Stomach smooth muscle (tissue), 2 donors: ENCODE measurements around the gene OR2T8.

Experiments
- H3K27ac ChIP-seq: one replicate; pipeline ENCODE4 v1.7.0; 2013; ENCODE audit warnings: mild to moderate bottlenecking, low read length, inconsistent platforms
- H3K27me3 ChIP-seq, 2 donors: one replicate each; pipeline ENCODE4 v1.7.0; 2013; ENCODE audit warnings: low read length in 2 of 2; ENCODE audit not compliant: insufficient read depth in 2 of 2, control insufficient read depth in 1 of 2
- H3K36me3 ChIP-seq, 2 donors: one replicate each; pipeline ENCODE4 v1.7.0; 2013; ENCODE audit warnings: low read length in 2 of 2; ENCODE audit not compliant: control insufficient read depth in 2 of 2, insufficient read depth in 2 of 2
- H3K4me1 ChIP-seq: one replicate; pipeline ENCODE4 v1.7.0; 2013; ENCODE audit warnings: low read length; ENCODE audit not compliant: control insufficient read depth, insufficient read depth
- H3K4me3 ChIP-seq, 2 donors: one replicate each; pipeline ENCODE4 v1.7.0; 2013; ENCODE audit warnings: low read length in 2 of 2
- H3K9ac ChIP-seq, 2 donors: one replicate each; pipeline ENCODE4 v1.7.0; 2013; ENCODE audit warnings: low read length in 2 of 2, mild to moderate bottlenecking in 1 of 2
- H3K9me3 ChIP-seq, 2 donors: one replicate each; pipeline ENCODE4 v1.7.0; 2013; ENCODE audit warnings: low read length in 2 of 2; ENCODE audit not compliant: control insufficient read depth in 2 of 2
- donor health status: healthy.
- donor health status: Pancreatic carcinoma.

Gene OR2T8

DNA sequence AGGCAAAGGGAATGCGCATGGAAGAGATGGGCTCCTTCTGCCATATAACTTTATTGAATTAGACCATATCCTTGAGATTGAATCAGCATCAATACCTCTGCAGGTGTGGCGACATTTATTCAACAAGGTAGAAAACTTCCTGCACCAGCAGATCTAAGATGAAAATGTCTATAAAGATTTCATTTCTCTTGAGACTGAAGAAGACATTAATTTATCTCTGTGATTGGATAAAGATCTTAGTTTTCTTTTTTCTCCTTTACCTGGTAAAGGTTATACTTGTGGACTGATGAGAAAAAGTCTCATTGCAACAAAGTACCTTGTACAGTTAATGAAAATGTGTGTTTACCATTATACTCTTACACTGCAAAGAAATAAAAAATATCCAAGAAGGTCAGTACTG lies at the start of gene OR2T8:
OR2T8 (plus strand) TSS at position 301 of the 400 bp plus-strand sequence. CDS start 766 bp downstream, outside the sequence.
- peaks cover 0 to 3% of the 10 kb centered on the region in 2 donors for H3K27me3 ChIP-seq
- H3K4me1 ChIP-seq: no peaks in the 10 kb centered on the region
- no peak within 1 kb of the TSS for H3K9ac ChIP-seq
- no peak within 1 kb of the TSS for H3K27ac ChIP-seq
- no peaks in the 10 kb centered on the region for H3K36me3 ChIP-seq
- H3K4me3 ChIP-seq: no peak within 1 kb of the TSS
- no peaks in the 10 kb centered on the region for H3K9me3 ChIP-seq

DNA sequence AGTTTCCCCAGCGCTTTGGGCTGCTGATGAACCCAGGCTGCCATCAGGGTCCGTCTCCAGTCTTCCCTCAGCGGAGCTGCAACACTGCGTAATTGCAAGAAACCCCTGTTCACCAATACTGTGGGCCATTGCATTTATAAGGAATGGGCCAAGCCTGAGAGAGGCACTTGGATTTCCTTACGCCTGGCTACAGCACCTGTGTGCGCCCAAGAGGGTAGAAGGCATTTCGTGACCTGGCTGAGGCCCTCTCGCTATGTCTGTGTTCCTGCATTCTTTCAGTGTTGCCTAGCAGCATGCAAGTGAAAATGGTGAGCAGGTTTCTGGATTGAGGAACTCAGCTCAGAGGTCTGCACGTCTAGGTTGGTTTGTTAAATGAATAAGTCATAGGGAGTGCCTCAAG lies 36.7 kb upstream of the OR2T8 start:
- Histone ChIP-seq H3K36me3 (no peaks in the 10 kb centered on the region), H3K27me3 (no peaks in the 10 kb centered on the region), H3K4me1 (no peaks in the 10 kb centered on the region), H3K27ac (no peak overlapping the region), H3K9ac (no peak overlapping the region), H3K4me3 (no peak overlapping the region), H3K9me3 (no peaks in the 10 kb centered on the region)

- H3K27me3 ChIP-seq: no peaks in the 10 kb centered on the region
- H3K4me1 ChIP-seq: no peaks in the 10 kb centered on the region
- no peak overlapping the region for H3K4me3 ChIP-seq
- no peaks in the 10 kb centered on the region for H3K36me3 ChIP-seq
- H3K9ac ChIP-seq: no peak overlapping the region
- H3K27ac ChIP-seq: no peak overlapping the region
- no peaks in the 10 kb centered on the region for H3K9me3 ChIP-seq
Measured at GRCh38 chr1:247884797-247885413, 35.1 kb upstream of the OR2T8 start.

GRCh38 chr1:247895163-247895637 lies 24.9 kb upstream of the OR2T8 start, which contains the start of gene OR2W3:
Gene OR2W3 (plus strand): TSS chr1:247895587. CDS start chr1:247895587, 0 bp downstream.
- H3K9me3 ChIP-seq: no peaks in the 10 kb centered on the region
- H3K36me3 ChIP-seq: no peaks in the 10 kb centered on the region
- no peak within 1 kb of the TSS for H3K27ac ChIP-seq
- H3K4me1 ChIP-seq: no peaks in the 10 kb centered on the region
- H3K9ac ChIP-seq: no peak within 1 kb of the TSS
- H3K27me3 ChIP-seq: no peaks in the 10 kb centered on the region
- H3K4me3 ChIP-seq: no peak within 1 kb of the TSS

GRCh38 chr1:247895976-247896375 lies 24.1 kb upstream of the OR2T8 start:
- H3K27ac ChIP-seq: no peak overlapping the region
- H3K36me3 ChIP-seq: no peaks in the 10 kb centered on the region
- H3K9me3 ChIP-seq: no peaks in the 10 kb centered on the region
- no peak overlapping the region for H3K9ac ChIP-seq
- H3K27me3 ChIP-seq: no peaks in the 10 kb centered on the region
- no peak overlapping the region for H3K4me3 ChIP-seq
- no peaks in the 10 kb centered on the region for H3K4me1 ChIP-seq

- Histone ChIP-seq H3K9me3 (no peaks in the 10 kb centered on the region), H3K4me1 (no peaks in the 10 kb centered on the region), H3K9ac (no peak overlapping the region), H3K27me3 (no peaks in the 10 kb centered on the region), H3K27ac (no peak overlapping the region), H3K4me3 (no peak overlapping the region), H3K36me3 (no peaks in the 10 kb centered on the region)
Measured at GRCh38 chr1:247904122-247904521, 15.9 kb upstream of the OR2T8 start.

- Histone ChIP-seq H3K4me1 (no peaks in the 10 kb centered on the region), H3K36me3 (no peaks in the 10 kb centered on the region), H3K9me3 (no peaks in the 10 kb centered on the region), H3K9ac (no peak overlapping the region), H3K27ac (no peak overlapping the region), H3K27me3 (no peaks in the 10 kb centered on the region), H3K4me3 (no peak overlapping the region)
Measured at GRCh38 chr1:247905181-247905580, 14.9 kb upstream of the OR2T8 start.

GRCh38 chr1:247905910-247906503 lies 14.0 kb upstream of the OR2T8 start:
- no peaks in the 10 kb centered on the region for H3K36me3 ChIP-seq
- H3K27me3 ChIP-seq: no peaks in the 10 kb centered on the region
- no peak overlapping the region for H3K27ac ChIP-seq
- no peak overlapping the region for H3K9ac ChIP-seq
- no peaks in the 10 kb centered on the region for H3K4me1 ChIP-seq
- H3K9me3 ChIP-seq: no peaks in the 10 kb centered on the region
- H3K4me3 ChIP-seq: no peak overlapping the region

DNA sequence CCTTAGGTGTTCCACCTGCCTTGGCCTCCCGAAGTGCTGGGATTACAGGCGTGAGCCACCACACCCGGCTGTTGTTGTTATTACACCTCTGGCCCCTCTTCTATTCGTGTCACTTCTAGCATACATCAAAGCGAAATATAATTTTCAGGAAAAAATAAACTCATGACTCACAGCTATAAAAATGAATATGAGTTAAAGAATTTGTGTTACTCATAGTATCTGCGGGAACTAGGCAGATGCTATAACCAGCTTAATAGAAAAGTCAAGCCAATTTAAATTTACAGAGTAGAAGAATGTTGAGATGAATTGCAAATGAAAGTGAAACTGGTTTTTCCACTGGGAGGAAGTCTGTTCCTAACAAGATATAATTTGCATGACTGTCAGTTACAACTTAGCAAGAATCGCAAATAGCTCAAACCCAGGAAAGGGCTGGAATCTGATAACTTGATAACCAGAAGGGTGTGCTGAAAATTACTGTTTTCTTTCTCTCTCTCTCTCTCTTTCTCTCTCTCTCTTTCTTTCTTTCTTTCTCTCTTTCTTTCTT lies 13.5 kb upstream of the OR2T8 start:
- no peak overlapping the region for H3K27ac ChIP-seq
- no peaks in the 10 kb centered on the region for H3K27me3 ChIP-seq
- H3K9ac ChIP-seq: no peak overlapping the region
- H3K4me1 ChIP-seq: no peaks in the 10 kb centered on the region
- H3K4me3 ChIP-seq: no peak overlapping the region
- no peaks in the 10 kb centered on the region for H3K36me3 ChIP-seq
- H3K9me3 ChIP-seq: no peaks in the 10 kb centered on the region

DNA sequence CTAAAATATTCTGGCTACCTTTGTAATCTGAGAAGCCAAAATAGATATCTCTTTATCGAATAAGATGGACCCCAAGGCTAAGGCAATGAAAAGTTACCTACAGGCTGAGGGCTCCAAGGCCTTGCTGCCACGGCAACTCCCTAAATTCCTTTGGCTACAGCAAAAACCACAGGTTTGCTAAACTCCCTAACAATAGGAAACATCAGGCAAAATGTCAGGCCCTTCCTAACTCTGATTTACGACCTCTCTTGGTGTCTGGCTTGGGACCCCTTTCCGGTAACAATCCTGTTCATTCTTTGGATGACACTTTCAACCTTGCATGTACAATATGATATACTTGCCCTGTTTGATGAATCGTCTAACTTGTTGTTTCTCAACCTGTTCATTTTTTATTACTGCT lies 11.3 kb upstream of the OR2T8 start:
- H3K36me3 ChIP-seq: no peaks in the 10 kb centered on the region
- H3K9ac ChIP-seq: no peak overlapping the region
- H3K27me3 ChIP-seq: no peaks in the 10 kb centered on the region
- no peaks in the 10 kb centered on the region for H3K4me1 ChIP-seq
- no peak overlapping the region for H3K27ac ChIP-seq
- no peaks in the 10 kb centered on the region for H3K9me3 ChIP-seq
- H3K4me3 ChIP-seq: no peak overlapping the region

GRCh38 chr1:247913786-247914185 lies 6.3 kb upstream of the OR2T8 start:
- Histone ChIP-seq H3K27me3 (peaks cover 0 to 3% of the 10 kb centered on the region in 2 donors), H3K9me3 (no peaks in the 10 kb centered on the region)

More at GRCh38 chr1:247913786-247914185, 6.3 kb upstream of the OR2T8 start:
- H3K27ac ChIP-seq: no peak overlapping the region
- H3K9ac ChIP-seq: no peak overlapping the region
- no peaks in the 10 kb centered on the region for H3K36me3 ChIP-seq
- H3K4me3 ChIP-seq: no peak overlapping the region
- no peaks in the 10 kb centered on the region for H3K4me1 ChIP-seq
